Stimulated activated CD8-positive, alpha-beta memory T cell treated with anti-CD3 and anti-CD28 coated beads, Interleukin-2, amount 100 ng/mL, for 1 hour (primary cell): Measurements from ENCODE around the gene DIP2C.
"Not testable (repeated sequence)": the region's sequence is repeated elsewhere in the genome, so short reads cannot be mapped to it uniquely, and the experiment has no call there.

Experiments
- DNase-seq, 2 donors: peaks; one replicate each; pipeline ENCODE4 v3.0.0-alpha.2; 2020; ENCODE audit warnings: low read depth in 2 of 2

DIP2C gene

GRCh38 chr10:354901-355617 lies 334.4 kb downstream of the DIP2C start:
- DNase-seq, result no peak

DNA sequence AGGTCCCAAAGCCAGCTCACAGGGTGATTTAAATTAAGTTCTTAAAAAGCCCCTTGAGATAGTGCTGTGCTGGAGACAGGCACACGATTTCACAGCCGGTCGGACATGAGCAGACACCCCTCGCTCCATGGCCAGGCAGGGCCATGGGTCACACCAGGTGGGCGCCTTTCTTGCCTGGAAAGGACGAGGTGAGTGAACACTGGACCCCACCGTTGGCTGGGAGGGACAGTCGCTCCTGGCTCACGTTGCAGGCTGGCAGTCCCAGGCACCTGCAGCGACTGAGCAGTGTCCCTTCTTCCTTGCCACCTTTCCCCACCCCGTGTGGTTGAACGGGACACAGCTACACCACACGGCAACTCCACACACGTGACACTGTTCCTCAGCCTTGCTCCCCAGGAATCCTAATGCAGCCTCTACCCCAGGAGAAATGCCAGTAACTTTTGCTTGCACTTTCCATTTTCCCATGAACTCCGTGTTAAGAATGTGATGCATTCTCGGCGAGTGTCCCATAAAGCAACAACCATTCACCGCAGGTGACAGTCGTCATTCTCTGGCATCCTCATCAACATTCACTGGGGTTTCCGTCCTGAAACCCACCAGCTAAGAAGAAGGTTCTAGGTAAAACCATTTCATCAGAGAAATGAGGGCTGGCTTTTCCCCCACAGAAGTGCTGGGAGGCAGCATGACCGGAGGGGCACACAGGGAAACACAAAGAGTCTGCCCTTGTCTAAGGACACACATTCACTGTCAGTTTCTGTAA lies 336.8 kb downstream of the DIP2C start:
- DNase-seq, result no peak

GRCh38 chr10:351770-352334 lies 337.6 kb downstream of the DIP2C start:
- no peak for DNase-seq

DNA sequence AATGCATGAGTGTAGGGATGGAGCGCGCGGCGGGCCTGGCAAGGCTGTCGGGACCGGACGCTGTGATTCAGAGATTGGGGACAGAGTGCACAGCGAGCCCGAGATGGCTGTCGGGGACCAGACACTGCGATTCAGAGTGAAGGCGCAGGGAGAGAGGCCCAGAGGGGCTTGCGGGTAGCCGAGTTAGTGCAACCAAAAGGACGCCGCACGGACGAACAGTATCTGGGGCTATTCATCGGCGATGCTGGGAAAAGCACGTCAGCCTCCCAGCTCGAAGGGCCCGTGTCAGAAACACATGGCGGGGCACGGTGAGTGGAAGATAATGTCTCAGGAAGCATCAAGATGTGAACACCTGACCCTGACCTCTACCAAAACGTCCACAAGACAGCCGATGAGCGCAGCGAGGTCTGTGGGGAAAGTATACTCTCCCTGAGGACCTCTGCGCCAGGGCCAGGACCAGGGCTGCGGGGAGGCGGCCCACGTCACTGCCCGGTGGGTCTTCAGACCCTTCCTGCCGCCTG lies 338.4 kb downstream of the DIP2C start:
- DNase-seq, result no peak

GRCh38 chr10:349081-349480 lies 340.4 kb downstream of the DIP2C start:
- DNase-seq, result no peak

DNA sequence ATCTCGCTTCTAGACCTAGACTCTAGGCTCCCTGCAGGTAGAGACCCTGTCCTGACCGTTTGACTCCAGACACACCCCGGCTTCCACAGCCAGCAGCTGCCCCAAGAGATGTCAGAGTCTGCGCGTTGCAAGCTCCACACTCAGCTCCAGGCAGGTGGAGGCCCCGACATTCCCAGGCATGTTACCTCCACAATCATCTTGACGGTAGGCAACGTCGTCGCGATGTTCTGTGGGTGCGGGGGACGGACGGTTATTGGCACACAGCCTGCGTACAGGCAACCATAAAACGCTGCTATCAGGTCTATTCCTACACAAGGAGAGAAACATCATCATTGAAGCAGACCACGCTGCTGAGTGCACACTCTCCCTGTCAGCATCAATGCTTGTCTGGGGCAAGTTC lies 341.0 kb downstream of the DIP2C start:
- no peak for DNase-seq

DNA sequence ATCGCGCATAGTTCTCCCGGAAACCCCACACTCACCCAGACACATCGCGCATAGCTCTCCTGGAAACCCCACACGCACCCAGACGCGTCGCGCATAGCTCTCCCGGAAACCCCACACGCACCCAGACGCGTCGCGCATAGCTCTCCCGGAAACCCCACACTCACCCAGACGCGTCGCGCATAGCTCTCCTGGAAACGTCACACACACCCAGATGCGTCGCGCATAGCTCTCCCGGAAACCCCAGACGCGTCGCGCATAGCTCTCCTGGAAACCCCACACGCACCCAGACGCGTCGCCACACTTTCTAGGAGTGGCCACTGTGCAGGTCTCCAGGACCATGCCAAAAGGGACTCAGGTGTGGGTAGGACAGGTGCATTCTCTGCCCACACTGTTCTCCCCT lies 341.7 kb downstream of the DIP2C start:
- DNase-seq, result not testable (repeated sequence)

- DNase-seq, result not testable (repeated sequence)
Measured at GRCh38 chr10:347190-347589, 342.3 kb downstream of the DIP2C start.

DNA sequence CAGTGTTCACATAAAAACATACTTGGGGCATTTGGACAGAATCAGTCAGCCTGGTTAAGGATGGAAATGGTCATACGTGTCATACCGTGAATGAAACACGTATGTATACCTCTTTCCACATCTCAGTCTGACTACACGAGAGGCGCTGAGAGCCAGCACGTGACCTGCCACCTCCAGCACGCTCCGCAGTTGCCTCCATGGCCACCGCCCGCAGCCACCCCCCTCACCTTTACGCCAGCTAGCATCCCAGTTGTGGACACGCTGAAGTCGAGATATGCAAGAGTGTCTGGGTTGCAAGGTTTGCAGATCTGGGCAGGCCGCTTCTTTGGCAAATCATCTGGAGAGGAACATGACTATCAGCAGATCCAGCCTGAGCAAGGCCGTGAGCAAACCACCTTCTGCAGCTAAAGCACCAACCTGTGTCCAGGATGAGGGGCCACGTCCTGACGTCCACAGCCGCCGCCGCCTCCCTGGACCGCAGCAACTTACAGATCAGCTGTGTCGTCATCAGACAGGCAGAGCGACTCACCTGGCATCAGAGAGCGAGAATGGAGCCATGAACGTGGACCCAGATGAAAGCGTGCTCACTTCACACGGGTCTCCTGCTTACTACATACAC lies 344.8 kb downstream of the DIP2C start:
- no peak for DNase-seq

DNA sequence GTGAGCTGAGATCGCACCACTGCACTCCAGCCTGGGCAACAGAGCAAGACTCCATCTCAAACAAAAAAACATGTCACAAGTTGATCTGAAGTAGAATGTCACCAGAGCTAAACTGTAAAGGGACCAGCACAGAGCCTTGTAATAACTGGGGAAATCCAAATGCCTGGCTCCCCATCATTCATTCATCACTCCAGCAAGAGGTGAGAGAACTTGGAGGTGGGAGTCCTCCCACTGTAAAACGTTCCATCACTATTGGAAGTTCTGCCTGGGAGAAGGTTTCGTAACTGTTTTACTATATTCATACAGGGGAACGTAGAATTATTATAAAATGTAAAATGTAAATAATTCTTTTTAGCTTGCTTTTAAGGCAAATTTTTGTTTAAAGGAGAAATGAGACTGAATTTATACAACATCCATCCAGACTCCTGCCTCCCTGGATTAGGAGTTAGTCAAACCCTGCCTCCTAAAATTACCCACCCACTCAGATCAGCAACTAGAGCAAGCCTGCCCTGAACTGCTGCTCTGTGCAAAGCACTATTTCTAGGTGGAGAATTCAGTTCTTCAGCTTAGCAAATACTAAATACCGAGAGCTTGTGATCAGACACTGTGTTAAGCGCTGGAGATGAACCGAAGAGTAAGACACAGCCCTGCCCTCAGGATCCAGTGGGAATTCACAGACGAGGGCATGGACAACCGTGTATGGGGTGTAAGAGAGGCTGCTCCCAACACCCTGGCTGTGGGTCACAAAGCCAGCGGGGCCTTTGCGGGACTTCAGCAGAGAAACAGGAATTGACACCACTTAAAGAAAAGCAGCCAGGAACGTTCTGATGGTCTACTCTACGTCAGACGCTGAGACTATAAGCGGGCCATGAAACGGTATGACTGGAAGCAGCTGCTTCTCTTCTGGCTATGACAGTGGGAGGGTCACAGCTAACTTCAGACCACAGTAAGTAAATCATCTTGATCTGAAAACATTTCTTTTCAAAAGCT lies 345.9 kb downstream of the DIP2C start:
- DNase-seq, result no peak

GRCh38 chr10:341081-341740 lies 348.3 kb downstream of the DIP2C start:
- DNase-seq, result no peak

DNA sequence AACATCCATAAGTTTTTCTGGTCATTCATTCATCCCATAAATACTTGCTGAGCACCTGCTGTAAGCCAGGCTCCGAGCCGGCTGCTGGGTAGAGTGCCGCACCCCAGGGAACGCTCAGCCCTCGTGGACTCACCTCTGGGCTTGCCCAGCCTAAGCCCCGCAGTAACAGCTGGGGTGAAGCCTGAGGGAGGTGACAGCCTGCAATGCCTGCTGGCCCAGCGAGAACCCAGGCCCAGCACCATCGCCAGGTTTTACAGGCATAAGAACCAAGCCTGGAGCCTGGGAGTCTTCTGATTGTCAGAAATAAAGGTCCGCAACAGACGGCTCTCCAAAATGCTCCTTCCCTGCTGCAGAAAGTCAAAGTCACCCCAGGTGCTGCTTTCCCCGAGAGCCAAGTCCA lies 348.8 kb downstream of the DIP2C start:
- DNase-seq, result no peak

- DNase-seq, result no peak
Measured at GRCh38 chr10:339038-339391, 350.5 kb downstream of the DIP2C start.

- DNase-seq, result no peak
Measured at GRCh38 chr10:338171-339037, 351.1 kb downstream of the DIP2C start.

DNA sequence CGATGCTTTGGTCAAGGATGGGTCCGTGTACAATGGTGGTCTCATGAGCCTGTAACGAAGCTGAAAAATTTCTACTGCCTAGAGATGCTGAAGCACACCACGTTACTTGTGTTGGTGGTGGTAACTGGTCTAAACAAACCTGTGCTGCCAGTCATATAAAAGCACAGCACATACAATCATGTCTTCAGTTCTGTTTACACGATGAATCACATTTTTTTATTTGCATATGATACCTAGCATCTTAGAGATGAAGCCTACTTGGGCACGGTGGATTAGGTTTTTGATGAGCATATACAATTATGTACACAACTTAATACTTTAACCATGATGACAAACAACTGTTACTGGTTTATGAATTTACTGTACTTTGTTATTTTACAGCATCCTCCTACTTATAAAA lies 353.2 kb downstream of the DIP2C start:
- DNase-seq, result no peak

DNA sequence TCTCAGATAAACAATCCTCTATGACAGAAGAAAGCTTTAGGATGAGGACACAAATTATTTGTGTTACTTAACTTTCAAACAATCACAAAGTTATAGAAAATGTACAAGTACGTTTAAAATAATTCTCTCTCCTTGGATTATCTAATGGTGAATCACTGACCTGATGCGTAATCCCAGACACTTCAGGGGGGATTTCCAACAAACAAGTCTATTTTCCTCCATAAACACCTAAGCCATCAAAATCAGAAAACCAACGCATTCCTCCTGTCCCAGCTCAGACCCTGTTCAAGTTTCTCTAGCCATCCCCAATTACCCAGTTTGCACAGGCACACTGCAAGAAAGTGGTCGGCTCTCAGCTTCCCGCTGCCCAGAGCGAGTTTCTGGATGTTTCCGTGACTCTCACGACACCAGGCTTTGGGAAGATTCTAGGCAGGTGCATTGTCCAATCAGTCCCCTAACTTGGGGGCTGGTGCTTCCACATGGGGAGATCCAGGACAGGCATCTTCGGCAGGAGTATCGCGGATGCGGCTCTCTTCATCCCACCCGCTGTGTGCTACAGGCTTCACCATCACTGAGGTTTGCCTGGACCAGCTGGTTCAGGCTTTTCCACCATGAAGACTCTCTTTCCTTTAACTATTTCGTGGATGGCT lies 354.2 kb downstream of the DIP2C start:
- no peak for DNase-seq

DNA sequence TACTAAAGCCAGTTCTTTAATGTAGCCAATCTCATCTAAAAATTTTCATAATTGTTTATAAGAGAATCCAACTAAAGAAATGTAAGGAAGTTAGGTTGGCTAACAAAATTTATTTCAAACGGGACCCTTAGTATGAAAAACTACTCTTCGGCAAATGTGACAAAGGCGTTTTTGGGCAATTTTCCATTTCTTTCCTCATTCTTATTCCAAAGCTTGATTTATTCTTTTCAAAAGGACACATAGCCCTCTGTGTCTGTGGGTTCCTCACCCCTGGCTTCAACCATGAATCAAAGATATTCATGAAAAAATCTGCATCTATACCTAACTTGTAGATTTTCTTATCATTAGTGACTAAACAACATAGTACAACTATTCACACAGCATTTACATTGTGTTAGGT lies 358.3 kb downstream of the DIP2C start:
- no peak for DNase-seq

GRCh38 chr10:329361-330099 lies 359.9 kb downstream of the DIP2C start:
- DNase-seq, result no peak
